Suprapubic skin (tissue), 4 donors: ENCODE measurements around the gene ST6GALNAC6. TPM values are rescaled to one million over a fixed set of nuclear protein-coding genes. Genes with fewer than 3 reads are reported as not detected.
"Not testable (repeated sequence)": the region's sequence is repeated elsewhere in the genome, so short reads cannot be mapped to it uniquely, and the experiment has no call there.

Experiments
- DNase-seq, 2 donors: peaks; one replicate each; pipeline ENCODE4 v3.0.0-alpha.2; 2019; ENCODE audit warnings: low spot score in 2 of 2
- H3K27ac ChIP-seq: fragments of 200-600 bp; sonication (generic); one replicate; pipeline ENCODE4 v1.5.1; 2019
- H3K27me3 ChIP-seq: fragments of 200-600 bp; sonication (generic); one replicate; pipeline ENCODE4 v1.5.1; 2019
- H3K36me3 ChIP-seq: fragments of 200-600 bp; sonication (generic); one replicate; pipeline ENCODE4 v1.5.1; 2019
- H3K4me1 ChIP-seq: fragments of 200-600 bp; sonication (generic); one replicate; pipeline ENCODE4 v1.5.1; 2019
- H3K4me3 ChIP-seq: fragments of 200-600 bp; sonication (generic); one replicate; pipeline ENCODE4 v1.5.1; 2019; ENCODE audit warnings: mild to moderate bottlenecking
- H3K9me3 ChIP-seq: fragments of 200-600 bp; sonication (generic); one replicate; pipeline ENCODE4 v1.5.1; 2019
- EP300 ChIP-seq: sonication (generic); formaldehyde crosslinking; IDR thresholded peaks from one replicate; pipeline ENCODE4 v1.6.1; 2017; ENCODE audit warnings: antibody characterized with exemption
- POLR2A ChIP-seq, 2 donors: fragments of 450-650 bp; IDR thresholded peaks; one replicate each; pipeline ENCODE4 v1.6.1; 2017; ENCODE audit warnings: antibody characterized with exemption in 2 of 2, mild to moderate bottlenecking in 2 of 2, moderate library complexity in 2 of 2
- POLR2AphosphoS5 ChIP-seq, 3 donors: sonication (generic); formaldehyde crosslinking; IDR thresholded peaks; one replicate each; pipeline ENCODE4 v1.6.1; 2017; ENCODE audit warnings: antibody characterized with exemption in 3 of 3
- WGBS: methylation state at CpG from one replicate; pipeline ENCODE4 v1.1.5; 2018; 5-methylcytosine and 5-hydroxymethylcytosine counted together
- total RNA-seq, 4 donors: library from RNA; depleted of rRNA; stranded (reverse); fragments of >200 nt; gene quantifications; one replicate each; pipeline ENCODE4 v1.1.0, GENCODE V29; 2016
- TF ChIP-seq, protein P1 (sequence below), 2 donors: fragments of 200-600 bp in 1 of 2; fragments of 450-650 bp in 1 of 2; sonication (generic) in 1 of 2; IDR thresholded peaks; one replicate each; pipeline ENCODE4 v1.5.1; 2016 to 2019; ENCODE audit warnings: antibody characterized with exemption in 2 of 2, mild to moderate bottlenecking in 1 of 2, moderate library complexity in 1 of 2

The ST6GALNAC6 gene
- total RNA-seq, 4 donors from 2014 or later = 41.6 to 50.5 (median 47.0) TPM

DNA sequence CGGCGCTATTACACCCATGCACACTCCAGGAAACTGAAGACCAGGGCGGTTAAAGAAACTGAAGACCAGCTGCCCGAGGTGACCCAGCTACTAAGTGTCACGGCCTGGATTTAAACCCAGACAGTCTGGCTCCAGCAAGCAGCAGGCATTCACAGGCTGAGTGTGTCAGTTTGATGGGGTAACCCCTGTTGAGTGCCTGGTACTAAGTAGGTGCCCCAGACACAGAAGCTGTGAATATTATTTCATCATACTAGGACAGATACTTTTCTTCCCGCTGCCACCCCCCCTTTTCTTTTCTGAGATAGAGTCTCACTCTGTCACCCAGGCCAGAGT lies 52.3 kb downstream of the ST6GALNAC6 start:
- Histone ChIP-seq H3K4me3 (peak overlapping the region; percentile 5), H3K27me3 (no peaks in the 10 kb centered on the region), H3K27ac (no peak overlapping the region), H3K9me3 (no peaks in the 10 kb centered on the region), H3K36me3 (peaks cover 9% of the 10 kb centered on the region), H3K4me1 (peaks cover 22% of the 10 kb centered on the region)
- no peak for DNase-seq
- TF ChIP-seq POLR2AphosphoS5 (IDR thresholded peaks at IDR 0.05) (no peak), POLR2A (IDR thresholded peaks at IDR 0.05) (no peak), EP300 (no peak)
- TF ChIP-seq, protein P1, sequence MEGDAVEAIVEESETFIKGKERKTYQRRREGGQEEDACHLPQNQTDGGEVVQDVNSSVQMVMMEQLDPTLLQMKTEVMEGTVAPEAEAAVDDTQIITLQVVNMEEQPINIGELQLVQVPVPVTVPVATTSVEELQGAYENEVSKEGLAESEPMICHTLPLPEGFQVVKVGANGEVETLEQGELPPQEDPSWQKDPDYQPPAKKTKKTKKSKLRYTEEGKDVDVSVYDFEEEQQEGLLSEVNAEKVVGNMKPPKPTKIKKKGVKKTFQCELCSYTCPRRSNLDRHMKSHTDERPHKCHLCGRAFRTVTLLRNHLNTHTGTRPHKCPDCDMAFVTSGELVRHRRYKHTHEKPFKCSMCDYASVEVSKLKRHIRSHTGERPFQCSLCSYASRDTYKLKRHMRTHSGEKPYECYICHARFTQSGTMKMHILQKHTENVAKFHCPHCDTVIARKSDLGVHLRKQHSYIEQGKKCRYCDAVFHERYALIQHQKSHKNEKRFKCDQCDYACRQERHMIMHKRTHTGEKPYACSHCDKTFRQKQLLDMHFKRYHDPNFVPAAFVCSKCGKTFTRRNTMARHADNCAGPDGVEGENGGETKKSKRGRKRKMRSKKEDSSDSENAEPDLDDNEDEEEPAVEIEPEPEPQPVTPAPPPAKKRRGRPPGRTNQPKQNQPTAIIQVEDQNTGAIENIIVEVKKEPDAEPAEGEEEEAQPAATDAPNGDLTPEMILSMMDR (IDR thresholded peaks at IDR 0.05) = no peak
- WGBS = 52% methylated on average over 2 of the region's 6 CpGs

DNA sequence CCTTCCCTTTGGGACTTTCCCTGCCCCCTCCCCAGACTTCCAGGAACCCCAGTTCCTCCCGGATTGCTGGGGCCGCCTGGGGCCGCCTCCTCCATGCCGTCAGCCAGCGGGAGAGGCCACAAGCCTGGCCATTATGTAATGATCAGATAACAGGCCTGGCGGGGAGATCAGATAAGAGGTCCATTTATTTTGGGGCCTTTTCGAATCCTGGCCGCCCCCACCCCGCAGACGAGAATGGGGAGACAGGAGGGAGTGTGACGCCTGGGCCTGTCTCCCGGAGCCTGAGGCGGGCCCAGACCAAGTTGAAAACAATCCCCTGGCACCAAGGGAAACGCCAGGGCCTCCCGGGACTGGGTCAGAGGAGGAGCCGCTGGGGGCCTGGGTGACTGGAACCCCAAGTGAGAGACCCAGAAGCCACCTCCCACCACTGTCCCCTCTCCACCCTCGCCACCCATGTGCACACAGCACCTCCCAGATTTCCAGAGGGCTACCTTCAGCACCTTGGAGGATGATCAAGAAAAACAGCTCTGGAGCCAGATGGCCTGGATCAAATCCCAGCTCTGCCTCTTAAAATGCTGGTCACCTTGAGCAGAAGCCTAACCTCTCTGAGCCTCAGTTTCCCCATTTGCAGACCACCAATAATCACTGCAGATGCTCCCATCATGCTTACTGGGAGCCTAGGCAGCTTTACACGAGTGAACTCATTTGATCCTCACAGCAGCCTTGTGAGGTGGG lies 52.8 kb downstream of the ST6GALNAC6 start:
- Histone ChIP-seq H3K27me3 (no peaks in the 10 kb centered on the region), H3K36me3 (peaks cover 12% of the 10 kb centered on the region), H3K4me3 (no peak overlapping the region), H3K27ac (peak overlapping the region; percentile 40), H3K9me3 (no peaks in the 10 kb centered on the region), H3K4me1 (peaks cover 20% of the 10 kb centered on the region)
- no peak for TF ChIP-seq EP300
- TF ChIP-seq POLR2AphosphoS5 (IDR thresholded peaks at IDR 0.05) = no peak
- no peak for TF ChIP-seq POLR2A (IDR thresholded peaks at IDR 0.05)
- TF ChIP-seq, protein P1 (IDR thresholded peaks at IDR 0.05) = no peak
- WGBS = 56% methylated on average over 14 of the region's 18 CpGs
- peak in 1 of 2 donors; percentile 58 for DNase-seq

DNA sequence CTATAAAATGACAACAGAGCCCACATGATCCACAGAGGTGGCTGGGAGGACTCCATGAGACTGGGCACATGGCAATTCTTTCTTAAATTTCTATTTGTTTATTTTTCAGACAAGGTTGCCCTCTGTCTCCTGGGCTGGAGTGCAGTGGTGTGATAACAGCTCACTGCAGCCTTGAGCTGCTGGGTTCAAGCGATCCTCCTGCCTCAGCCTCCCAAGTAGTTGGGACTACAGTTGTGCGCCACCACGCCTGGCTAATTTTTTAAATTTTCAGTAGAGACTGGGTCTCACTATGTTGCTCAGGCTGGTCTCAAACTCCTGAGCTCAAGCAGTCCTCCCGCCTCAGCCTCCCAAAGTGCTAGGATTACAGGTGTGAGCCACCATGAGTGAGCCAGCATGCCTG lies 53.8 kb downstream of the ST6GALNAC6 start:
- H3K4me1 ChIP-seq = peaks cover 18% of the 10 kb centered on the region
- DNase-seq, H3K4me3 ChIP-seq, H3K9me3 ChIP-seq, H3K27me3 ChIP-seq: not testable (repeated sequence)
- 92% methylated on average over 4 of the region's 4 CpGs for WGBS
- peak overlapping the region; percentile 40 for H3K27ac ChIP-seq
- H3K36me3 ChIP-seq = peaks cover 16% of the 10 kb centered on the region

DNA sequence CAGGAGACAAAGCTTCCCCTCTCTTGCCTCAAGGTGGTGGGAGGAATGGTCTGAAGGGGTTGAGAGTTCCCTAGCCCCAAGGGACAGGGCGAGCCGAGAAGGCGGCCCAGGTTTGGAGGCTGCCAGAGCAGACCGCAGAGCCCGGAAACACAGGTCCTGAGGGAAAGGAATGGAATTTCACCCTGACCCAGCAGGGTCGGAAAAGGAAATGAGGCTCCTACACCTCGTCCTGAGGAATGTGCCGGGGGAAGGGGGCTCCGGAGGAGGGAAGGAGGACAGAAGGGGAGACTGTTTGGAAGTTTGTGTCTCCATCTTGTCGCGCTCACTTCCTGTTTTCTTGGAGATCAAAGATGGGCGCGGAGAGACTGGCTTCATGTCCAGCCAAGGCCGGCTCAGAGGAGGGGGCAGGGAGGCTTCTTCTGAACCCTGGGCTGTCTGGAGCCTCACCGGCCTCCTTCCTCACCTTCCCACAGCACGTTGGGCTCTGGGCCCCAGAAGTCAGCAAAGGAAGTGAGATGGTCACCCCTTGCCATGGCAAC lies 54.5 kb downstream of the ST6GALNAC6 start:
- no peaks in the 10 kb centered on the region for H3K27me3 ChIP-seq
- peak overlapping the region; percentile 40 for H3K27ac ChIP-seq
- no peak overlapping the region for H3K4me3 ChIP-seq
- DNase-seq = peak in 1 of 2 donors; percentile 61
- 71% methylated on average over 13 of the region's 16 CpGs for WGBS
- H3K4me1 ChIP-seq = peaks cover 18% of the 10 kb centered on the region
- no peaks in the 10 kb centered on the region for H3K9me3 ChIP-seq
- peaks cover 17% of the 10 kb centered on the region for H3K36me3 ChIP-seq
- TF ChIP-seq, protein P1 (IDR thresholded peaks at IDR 0.05) = no peak
- TF ChIP-seq EP300 (no peak), POLR2A (IDR thresholded peaks at IDR 0.05) (no peak), POLR2AphosphoS5 (IDR thresholded peaks at IDR 0.05) (peak in 1 of 3 donors; percentile 69)

DNA sequence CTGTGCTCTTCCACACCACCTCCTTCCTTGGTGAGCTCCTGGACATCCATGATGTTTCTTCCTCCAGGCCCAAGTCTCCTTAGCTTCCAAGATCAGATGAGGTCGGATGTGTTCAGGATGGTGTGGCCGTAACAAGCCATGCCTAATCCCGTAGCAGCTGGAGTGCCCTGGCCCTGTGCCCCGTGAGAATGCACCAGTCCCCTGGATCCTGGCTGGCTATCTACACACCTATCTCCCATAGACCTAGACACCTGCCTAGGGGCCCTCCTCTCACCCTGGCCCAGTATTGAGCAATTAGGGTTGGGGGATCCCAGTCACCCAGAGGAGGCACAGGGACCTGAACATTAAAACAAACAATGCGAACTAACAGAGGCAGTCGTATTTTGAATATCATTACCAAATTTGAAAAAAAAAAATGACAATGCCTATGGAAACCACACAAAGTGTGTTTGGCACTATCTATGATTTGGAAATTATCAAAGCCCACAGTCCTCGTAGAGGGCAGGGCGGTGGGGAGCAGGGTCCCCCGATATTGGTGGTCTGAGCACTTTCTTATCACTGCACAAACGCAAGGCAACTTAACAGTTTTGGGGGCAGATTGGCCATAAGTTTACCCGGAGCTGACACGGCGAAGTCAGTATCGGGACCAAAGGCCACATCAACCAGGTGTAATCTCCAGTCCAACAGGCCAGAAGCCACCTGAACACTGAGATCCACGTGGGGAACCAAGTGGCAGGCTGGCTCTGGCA lies 58.1 kb downstream of the ST6GALNAC6 start:
- H3K4me3 ChIP-seq = no peak overlapping the region
- no peaks in the 10 kb centered on the region for H3K9me3 ChIP-seq
- no peaks in the 10 kb centered on the region for H3K27me3 ChIP-seq
- 85% methylated on average over 15 of the region's 15 CpGs for WGBS
- H3K4me1 ChIP-seq = peaks cover 44% of the 10 kb centered on the region
- H3K36me3 ChIP-seq = peaks cover 17% of the 10 kb centered on the region
- DNase-seq = peak in 1 of 2 donors; percentile 58
- no peak overlapping the region for H3K27ac ChIP-seq
- TF ChIP-seq POLR2A (IDR thresholded peaks at IDR 0.05) (no peak), EP300 (no peak), POLR2AphosphoS5 (IDR thresholded peaks at IDR 0.05) (no peak)
- TF ChIP-seq, protein P1 (IDR thresholded peaks at IDR 0.05) = no peak
